GM12878 (cell line): ENCODE data around the gene FAM89A. TPM values are rescaled to one million over a fixed set of nuclear protein-coding genes. Genes with fewer than 3 reads are reported as not detected.

Source experiments
- ASH2L ChIP-seq: fragments of 300-600, 200-600 bp; sonication (generic); IDR thresholded peaks from 2 replicates; pipeline ENCODE4 v1.6.1; 2017; ENCODE audit warnings: low read depth, mild to moderate bottlenecking, borderline replicate concordance
- BRCA1 ChIP-seq: IDR thresholded peaks from 2 replicates; pipeline ENCODE4 v1.6.1; 2011; ENCODE audit warnings: low read depth, low read length, improper control_type of control experiment
- FOXK2 ChIP-seq: fragments of 450-650 bp; IDR thresholded peaks from 2 replicates; pipeline ENCODE4 v1.6.1; 2017; ENCODE audit warnings: mild to moderate bottlenecking, moderate library complexity
- HDAC2 ChIP-seq: fragments of 200-600 bp; sonication (generic); IDR thresholded peaks from 2 replicates; pipeline ENCODE4 v1.6.1; 2017
- KDM1A ChIP-seq: fragments of 200-600 bp; sonication (generic); IDR thresholded peaks from 2 replicates; pipeline ENCODE4 v1.6.1; 2016; ENCODE audit warnings: borderline replicate concordance
- MYC ChIP-seq: IDR thresholded peaks from 2 replicates; pipeline ENCODE4 v1.6.1; 2011; ENCODE audit warnings: mild to moderate bottlenecking, low read length, moderate library complexity, inconsistent platforms; ENCODE audit not compliant: insufficient read depth, insufficient replicate concordance, insufficient read length, severe bottlenecking
- NFIC ChIP-seq: IDR thresholded peaks from 2 replicates; pipeline ENCODE4 v1.6.1; 2012; ENCODE audit warnings: low read depth, mild to moderate bottlenecking, inconsistent platforms, low read length, moderate library complexity
- NR2C2 ChIP-seq: IDR thresholded peaks from 2 replicates; pipeline ENCODE4 v1.6.1; 2011; ENCODE audit warnings: borderline replicate concordance, low read depth; ENCODE audit not compliant: control insufficient read depth, insufficient read length
- POU2F2 ChIP-seq: IDR thresholded peaks from 3 replicates; pipeline ENCODE4 v1.6.1; 2011; ENCODE audit warnings: low read depth, mild to moderate bottlenecking, low read length, borderline replicate concordance
- RUNX3 ChIP-seq: IDR thresholded peaks from 2 replicates; pipeline ENCODE4 v1.6.1; 2012; ENCODE audit warnings: low read length, inconsistent platforms
- SIN3A ChIP-seq: IDR thresholded peaks from 2 replicates; pipeline ENCODE4 v1.6.1; 2012; ENCODE audit warnings: low read depth, low read length, improper control_type of control experiment
- SIX5 ChIP-seq: IDR thresholded peaks from 2 replicates; pipeline ENCODE4 v1.6.1; 2011; ENCODE audit warnings: mild to moderate bottlenecking, low read depth, low read length, moderate library complexity; ENCODE audit not compliant: severe bottlenecking
- SMC3 ChIP-seq: IDR thresholded peaks from 2 replicates; pipeline ENCODE4 v1.6.1; 2011; ENCODE audit warnings: low read length, improper control_type of control experiment, borderline replicate concordance
- STAT1 ChIP-seq: fragments of 450-650 bp; conservative IDR thresholded peaks from 2 replicates; pipeline ENCODE4 v1.6.1; 2014; ENCODE audit warnings: antibody characterized with exemption, mild to moderate bottlenecking
- SUZ12 ChIP-seq: fragments of 200-600 bp; sonication (generic); IDR thresholded peaks from one replicate; pipeline ENCODE4 v1.6.1; 2018; ENCODE audit warnings: antibody characterized with exemption, mild to moderate bottlenecking; ENCODE audit not compliant: unreplicated experiment
- TBL1XR1 ChIP-seq: IDR thresholded peaks from 2 replicates; pipeline ENCODE4 v1.6.1; 2012; ENCODE audit warnings: low read depth, low read length, improper control_type of control experiment
- TCF3 ChIP-seq: IDR thresholded peaks from 2 replicates; pipeline ENCODE4 v1.6.1; 2012; ENCODE audit warnings: low read depth, mild to moderate bottlenecking, low read length, borderline replicate concordance; ENCODE audit not compliant: insufficient read depth
- WRNIP1 ChIP-seq: IDR thresholded peaks from 2 replicates; pipeline ENCODE4 v1.6.1; 2011; ENCODE audit warnings: low read depth, low read length, improper control_type of control experiment, borderline replicate concordance
- ZNF24 ChIP-seq: fragments of 450-650 bp; IDR thresholded peaks from 2 replicates; pipeline ENCODE4 v1.6.1; 2017; ENCODE audit warnings: antibody characterized with exemption, mild to moderate bottlenecking
- ZNF384 ChIP-seq: IDR thresholded peaks from 2 replicates; pipeline ENCODE4 v1.6.1; 2012; ENCODE audit warnings: low read depth, mild to moderate bottlenecking, low read length, improper control_type of control experiment, borderline replicate concordance
- ZSCAN29 ChIP-seq: fragments of 450-650 bp; IDR thresholded peaks from 2 replicates; pipeline ENCODE4 v1.6.1; 2017; ENCODE audit warnings: mild to moderate bottlenecking, moderate library complexity
- polyA plus RNA-seq, 11 experiments: library from polyadenylated mRNA; depleted of rRNA in 4 of 11; unstranded in 6 of 11; stranded (reverse) in 5 of 11; fragments of >200 nt; fragmentation: Nextera tagmentation in 4 of 11; fragmentation: Illumina TruSeq in 1 of 11; extraction: Ambion mirVana in 4 of 11; extraction: Trizol in 1 of 11; gene quantifications; 1 replicate in 1 of 11; 2 replicates in 10 of 11; pipeline versions ENCODE4 v1.2.1 to v1.2.3, GENCODE V29; 2011 to 2016; ENCODE audit warnings: inconsistent platforms in 2 of 11, missing spikeins in 2 of 11, low read depth in 1 of 11
- total RNA-seq, 4 experiments: library from RNA; depleted of rRNA in 3 of 4; stranded (reverse); fragments of >200 nt in 3 of 4; fragmentation: Illumina TruSeq in 1 of 4; extraction: Trizol in 1 of 4; gene quantifications; 2 replicates each; pipeline versions ENCODE4 v1.2.1 to v1.2.3, GENCODE V29; 2013 to 2021
- TF ChIP-seq, protein P1 (sequence below): IDR thresholded peaks from 2 replicates; pipeline ENCODE4 v1.6.1; 2012; ENCODE audit warnings: improper control_type of control experiment, low read depth, low read length; ENCODE audit not compliant: insufficient replicate concordance
- TF ChIP-seq, protein P2 (sequence below): fragments of 450-650 bp; IDR thresholded peaks from 2 replicates; pipeline ENCODE4 v1.6.1; 2017; ENCODE audit warnings: antibody characterized with exemption, mild to moderate bottlenecking, moderate library complexity

Gene FAM89A
- total and polyA plus RNA-seq, 10 of the 15 experiments (the other 5 are each of a cell fraction or from before 2014, with no cell fraction given), result 0.06 to 0.72 (median 0.14) TPM; not detected in 4

DNA sequence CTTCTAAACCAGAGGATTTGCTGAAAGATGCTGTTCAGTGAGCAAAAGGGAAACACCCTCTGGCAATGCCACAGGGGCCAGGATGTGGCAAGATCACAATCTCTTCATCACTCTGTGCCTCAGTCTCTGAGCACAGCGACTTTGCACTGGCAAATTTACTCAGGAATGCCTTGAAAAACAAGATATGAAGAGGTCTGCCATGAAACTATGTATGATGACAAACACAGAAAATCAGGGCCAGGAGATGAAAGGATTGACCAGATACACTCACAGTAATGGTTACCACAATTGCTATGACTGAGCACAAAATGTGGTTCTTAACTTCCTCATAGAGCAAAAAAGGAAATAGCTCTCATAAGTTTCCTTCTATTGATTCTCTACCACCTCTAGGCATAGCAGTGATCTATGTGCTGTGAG is 67.2 kb downstream of the FAM89A start (continued):
- TF ChIP-seq TCF3 (no peak), ZNF384 (no peak), STAT1 (no peak), NR2C2 (no peak), HDAC2 (no peak), SIX5 (no peak), ZSCAN29 (no peak), BRCA1 (no peak), FOXK2 (no peak), ZNF24 (no peak), RUNX3 (peak; percentile 94), MYC (no peak), TBL1XR1 (no peak), ASH2L (no peak), KDM1A (no peak), POU2F2 (no peak), SIN3A (no peak), WRNIP1 (no peak), SUZ12 (no peak), NFIC (0 out of 2 replicates have a peak, but pooled peaks have one; percentile 22), SMC3 (no peak)
- TF ChIP-seq, protein P1, sequence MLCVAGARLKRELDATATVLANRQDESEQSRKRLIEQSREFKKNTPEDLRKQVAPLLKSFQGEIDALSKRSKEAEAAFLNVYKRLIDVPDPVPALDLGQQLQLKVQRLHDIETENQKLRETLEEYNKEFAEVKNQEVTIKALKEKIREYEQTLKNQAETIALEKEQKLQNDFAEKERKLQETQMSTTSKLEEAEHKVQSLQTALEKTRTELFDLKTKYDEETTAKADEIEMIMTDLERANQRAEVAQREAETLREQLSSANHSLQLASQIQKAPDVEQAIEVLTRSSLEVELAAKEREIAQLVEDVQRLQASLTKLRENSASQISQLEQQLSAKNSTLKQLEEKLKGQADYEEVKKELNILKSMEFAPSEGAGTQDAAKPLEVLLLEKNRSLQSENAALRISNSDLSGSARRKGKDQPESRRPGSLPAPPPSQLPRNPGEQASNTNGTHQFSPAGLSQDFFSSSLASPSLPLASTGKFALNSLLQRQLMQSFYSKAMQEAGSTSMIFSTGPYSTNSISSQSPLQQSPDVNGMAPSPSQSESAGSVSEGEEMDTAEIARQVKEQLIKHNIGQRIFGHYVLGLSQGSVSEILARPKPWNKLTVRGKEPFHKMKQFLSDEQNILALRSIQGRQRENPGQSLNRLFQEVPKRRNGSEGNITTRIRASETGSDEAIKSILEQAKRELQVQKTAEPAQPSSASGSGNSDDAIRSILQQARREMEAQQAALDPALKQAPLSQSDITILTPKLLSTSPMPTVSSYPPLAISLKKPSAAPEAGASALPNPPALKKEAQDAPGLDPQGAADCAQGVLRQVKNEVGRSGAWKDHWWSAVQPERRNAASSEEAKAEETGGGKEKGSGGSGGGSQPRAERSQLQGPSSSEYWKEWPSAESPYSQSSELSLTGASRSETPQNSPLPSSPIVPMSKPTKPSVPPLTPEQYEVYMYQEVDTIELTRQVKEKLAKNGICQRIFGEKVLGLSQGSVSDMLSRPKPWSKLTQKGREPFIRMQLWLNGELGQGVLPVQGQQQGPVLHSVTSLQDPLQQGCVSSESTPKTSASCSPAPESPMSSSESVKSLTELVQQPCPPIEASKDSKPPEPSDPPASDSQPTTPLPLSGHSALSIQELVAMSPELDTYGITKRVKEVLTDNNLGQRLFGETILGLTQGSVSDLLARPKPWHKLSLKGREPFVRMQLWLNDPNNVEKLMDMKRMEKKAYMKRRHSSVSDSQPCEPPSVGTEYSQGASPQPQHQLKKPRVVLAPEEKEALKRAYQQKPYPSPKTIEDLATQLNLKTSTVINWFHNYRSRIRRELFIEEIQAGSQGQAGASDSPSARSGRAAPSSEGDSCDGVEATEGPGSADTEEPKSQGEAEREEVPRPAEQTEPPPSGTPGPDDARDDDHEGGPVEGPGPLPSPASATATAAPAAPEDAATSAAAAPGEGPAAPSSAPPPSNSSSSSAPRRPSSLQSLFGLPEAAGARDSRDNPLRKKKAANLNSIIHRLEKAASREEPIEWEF, result no peak
- TF ChIP-seq, protein P2, sequence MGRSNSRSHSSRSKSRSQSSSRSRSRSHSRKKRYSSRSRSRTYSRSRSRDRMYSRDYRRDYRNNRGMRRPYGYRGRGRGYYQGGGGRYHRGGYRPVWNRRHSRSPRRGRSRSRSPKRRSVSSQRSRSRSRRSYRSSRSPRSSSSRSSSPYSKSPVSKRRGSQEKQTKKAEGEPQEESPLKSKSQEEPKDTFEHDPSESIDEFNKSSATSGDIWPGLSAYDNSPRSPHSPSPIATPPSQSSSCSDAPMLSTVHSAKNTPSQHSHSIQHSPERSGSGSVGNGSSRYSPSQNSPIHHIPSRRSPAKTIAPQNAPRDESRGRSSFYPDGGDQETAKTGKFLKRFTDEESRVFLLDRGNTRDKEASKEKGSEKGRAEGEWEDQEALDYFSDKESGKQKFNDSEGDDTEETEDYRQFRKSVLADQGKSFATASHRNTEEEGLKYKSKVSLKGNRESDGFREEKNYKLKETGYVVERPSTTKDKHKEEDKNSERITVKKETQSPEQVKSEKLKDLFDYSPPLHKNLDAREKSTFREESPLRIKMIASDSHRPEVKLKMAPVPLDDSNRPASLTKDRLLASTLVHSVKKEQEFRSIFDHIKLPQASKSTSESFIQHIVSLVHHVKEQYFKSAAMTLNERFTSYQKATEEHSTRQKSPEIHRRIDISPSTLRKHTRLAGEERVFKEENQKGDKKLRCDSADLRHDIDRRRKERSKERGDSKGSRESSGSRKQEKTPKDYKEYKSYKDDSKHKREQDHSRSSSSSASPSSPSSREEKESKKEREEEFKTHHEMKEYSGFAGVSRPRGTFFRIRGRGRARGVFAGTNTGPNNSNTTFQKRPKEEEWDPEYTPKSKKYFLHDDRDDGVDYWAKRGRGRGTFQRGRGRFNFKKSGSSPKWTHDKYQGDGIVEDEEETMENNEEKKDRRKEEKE, result no peak
